GM06990 (cell line): ENCODE data around the gene ATP5ME.

ENCODE experiments used
- DNase-seq: peaks from one replicate; pipeline ENCODE4 v3.0.0-alpha.2; 2011; ENCODE audit not compliant: insufficient read length; ENCODE audit errors: extremely low read depth
- H3K27me3 ChIP-seq: replicated peaks from 2 replicates; pipeline ENCODE4 v1.6.0; 2011; ENCODE audit warnings: low read length; ENCODE audit not compliant: control insufficient read depth, insufficient read depth
- H3K36me3 ChIP-seq: 2 replicates; pipeline ENCODE4 v1.5.1; 2011; ENCODE audit warnings: low read length; ENCODE audit not compliant: control insufficient read depth, insufficient read depth
- H3K4me3 ChIP-seq: replicated peaks from 2 replicates; pipeline ENCODE4 v1.5.1; 2011; ENCODE audit warnings: low read depth, mild to moderate bottlenecking, control low read depth, low read length
- CTCF ChIP-seq: IDR thresholded peaks from 2 replicates; pipeline ENCODE4 v1.5.1; 2011; ENCODE audit warnings: low read length, control low read depth, mild to moderate bottlenecking, inconsistent platforms; ENCODE audit not compliant: insufficient read depth, poor library complexity, severe bottlenecking

Gene ATP5ME

GRCh38 chr4:718460-718859 is 44.4 kb upstream of the ATP5ME start:
- no peak for TF ChIP-seq CTCF
- Histone ChIP-seq H3K36me3 (peaks cover 12% of the 10 kb centered on the region), H3K4me3 (no peak overlapping the region), H3K27me3 (no peaks in the 10 kb centered on the region)
- no peak for DNase-seq

- no peaks in the 10 kb centered on the region for H3K27me3 ChIP-seq
- peaks cover 10% of the 10 kb centered on the region for H3K36me3 ChIP-seq
- H3K4me3 ChIP-seq: no peak overlapping the region
- DNase-seq: no peak
- TF ChIP-seq CTCF: no peak
Observed at GRCh38 chr4:717601-718320, 43.7 kb upstream of the ATP5ME start.

DNA sequence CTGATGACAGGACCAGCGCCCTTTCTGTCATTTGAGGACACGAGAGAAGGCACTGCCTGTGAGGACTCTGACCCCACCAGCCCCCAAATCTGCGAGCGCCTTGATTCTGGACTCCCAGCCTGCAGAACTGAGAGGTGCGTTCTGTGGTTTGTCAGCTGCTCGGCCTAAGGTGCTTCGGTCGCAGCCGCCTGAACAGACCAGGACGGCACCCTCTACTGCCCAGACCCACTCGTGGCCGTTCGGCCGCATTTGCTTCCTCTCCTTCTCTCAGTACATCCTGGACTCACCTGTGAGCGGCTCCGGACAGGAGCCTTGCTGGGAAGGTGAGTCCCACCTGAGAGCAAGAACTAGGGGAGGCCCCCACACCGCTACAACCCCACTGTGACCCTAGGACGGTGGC is 40.0 kb upstream of the ATP5ME start:
- no peak for DNase-seq
- Histone ChIP-seq H3K4me3 (no peak overlapping the region), H3K36me3 (peaks cover 4% of the 10 kb centered on the region), H3K27me3 (no peaks in the 10 kb centered on the region)
- no peak for TF ChIP-seq CTCF

GRCh38 chr4:712916-713632 is 39.0 kb upstream of the ATP5ME start:
- DNase-seq: no peak
- Histone ChIP-seq H3K4me3 (no peak overlapping the region), H3K36me3 (peaks cover 4% of the 10 kb centered on the region), H3K27me3 (no peaks in the 10 kb centered on the region)
- no peak for TF ChIP-seq CTCF

GRCh38 chr4:712093-712492 is 38.0 kb upstream of the ATP5ME start:
- peaks cover 4% of the 10 kb centered on the region for H3K36me3 ChIP-seq
- no peaks in the 10 kb centered on the region for H3K27me3 ChIP-seq
- no peak overlapping the region for H3K4me3 ChIP-seq
- no peak for TF ChIP-seq CTCF
- no peak for DNase-seq
